Right lobe of liver (tissue), 4 donors: ENCODE results near the gene RBFOX2.

Source experiments
- CTCF ChIP-seq, 4 donors: fragments of 200-600 bp in 3 of 4; fragments of 450-650 bp in 1 of 4; IDR thresholded peaks; one replicate each; pipeline versions ENCODE4 v1.5.1 to v1.8.0; 2016 to 2022; ENCODE audit warnings: antibody characterized with exemption in 4 of 4, mild to moderate bottlenecking in 2 of 4
- POLR2A ChIP-seq: fragments of 450-650 bp; IDR thresholded peaks from one replicate; pipeline ENCODE4 v1.6.1; 2017; ENCODE audit warnings: antibody characterized with exemption, mild to moderate bottlenecking
- donor health status: DM: no; HTN: no; CAD: no.
- donor health status: DM: no; HTN: no; CAD: no.
- donor health status: DM: no; HTN: yes; CAD: no.

- TF ChIP-seq CTCF (IDR thresholded peaks at IDR 0.05) = no peak
- no peak for TF ChIP-seq POLR2A
Observed at GRCh38 chr22:35860837-35861236, 167.8 kb downstream of the RBFOX2 start.
